Stimulated activated CD4-positive, alpha-beta T cell treated with anti-CD3 and anti-CD28 coated beads, Interleukin-15, amount 100 ng/mL, for 24 hours (primary cell): Measurements from ENCODE around the gene NPAS4.
"Not testable (repeated sequence)": the region's sequence is repeated elsewhere in the genome, so short reads cannot be mapped to it uniquely, and the experiment has no call there.

ENCODE experiments used
- DNase-seq: peaks from one replicate; pipeline ENCODE4 v3.0.0-alpha.2; 2020

NPAS4 gene

GRCh38 chr11:66418168-66418985, 2.5 kb upstream of the NPAS4 start:
- DNase-seq: peak; percentile 87

DNA sequence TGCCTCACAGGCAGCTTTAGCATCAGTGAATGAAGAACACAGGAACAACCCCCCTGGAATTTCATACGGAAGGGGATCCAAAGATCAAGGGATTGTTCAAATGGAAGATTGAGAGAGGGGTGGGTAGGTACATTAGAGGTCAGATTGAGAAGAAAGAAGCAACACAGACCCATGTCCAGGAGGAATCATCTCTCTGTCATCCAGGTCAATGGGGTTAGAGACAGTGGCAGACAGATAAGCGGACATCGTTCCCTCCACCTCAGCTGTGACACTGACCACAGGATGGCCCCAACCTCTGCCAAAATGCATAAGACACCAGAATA, 1.9 kb upstream of the NPAS4 start:
- DNase-seq: no peak

DNA sequence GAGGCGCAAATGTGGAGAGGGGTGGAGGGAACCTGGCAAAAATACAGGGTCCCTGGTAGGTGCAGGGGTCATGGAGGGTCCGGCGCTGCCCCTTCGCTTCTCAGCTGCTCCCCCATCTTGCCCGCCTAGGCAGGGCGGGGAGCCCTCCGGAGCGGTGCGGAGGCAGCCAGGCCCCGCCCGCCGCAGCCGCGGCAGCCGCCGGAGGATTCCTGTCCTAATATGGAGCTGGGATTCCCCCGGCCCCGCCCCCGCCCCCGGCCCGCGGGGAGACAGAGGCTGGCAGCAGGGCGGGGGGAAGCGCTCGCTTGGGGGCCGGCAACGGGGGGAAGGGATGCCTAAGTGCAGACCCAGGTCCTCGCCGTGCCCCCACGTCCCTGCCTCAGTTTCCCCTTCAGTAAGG, 1.0 kb upstream of the NPAS4 start:
- peak; percentile 22 for DNase-seq

DNA sequence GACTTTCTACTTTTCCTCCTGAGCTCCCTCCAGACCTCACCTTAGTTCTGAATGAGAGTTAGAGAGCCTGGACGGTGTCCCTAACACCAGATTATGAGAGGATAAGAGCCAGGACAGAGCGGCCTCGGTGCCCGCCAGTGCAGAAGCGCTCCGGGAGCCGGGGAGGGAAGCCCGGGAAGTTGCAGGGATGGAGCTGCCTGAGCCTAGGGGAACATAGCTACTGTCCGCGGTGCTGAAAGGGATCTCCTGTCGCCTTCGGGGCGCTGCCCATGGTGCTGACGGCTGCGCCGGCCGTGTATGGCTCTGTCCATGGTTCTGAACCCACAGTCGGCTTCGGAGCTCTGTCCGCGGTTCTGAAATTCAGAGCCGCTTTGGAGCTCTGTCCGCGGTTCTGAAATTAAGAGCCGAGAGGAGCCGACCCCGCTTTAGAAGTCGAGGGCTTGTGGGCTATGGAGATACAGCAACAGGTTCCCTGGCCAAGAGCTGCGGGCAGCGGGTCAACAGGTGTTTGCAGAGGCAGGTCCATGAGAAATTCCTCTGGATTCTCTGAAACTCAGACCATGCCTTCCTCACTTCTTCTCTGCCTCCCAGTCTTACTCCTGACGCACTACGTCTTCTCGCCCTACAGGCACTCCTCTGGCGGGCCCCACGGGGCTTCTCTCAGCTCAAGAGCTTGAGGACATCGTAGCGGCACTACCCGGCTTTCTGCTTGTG, 814 bp downstream of the NPAS4 start:
- peak; percentile 88 for DNase-seq

DNA sequence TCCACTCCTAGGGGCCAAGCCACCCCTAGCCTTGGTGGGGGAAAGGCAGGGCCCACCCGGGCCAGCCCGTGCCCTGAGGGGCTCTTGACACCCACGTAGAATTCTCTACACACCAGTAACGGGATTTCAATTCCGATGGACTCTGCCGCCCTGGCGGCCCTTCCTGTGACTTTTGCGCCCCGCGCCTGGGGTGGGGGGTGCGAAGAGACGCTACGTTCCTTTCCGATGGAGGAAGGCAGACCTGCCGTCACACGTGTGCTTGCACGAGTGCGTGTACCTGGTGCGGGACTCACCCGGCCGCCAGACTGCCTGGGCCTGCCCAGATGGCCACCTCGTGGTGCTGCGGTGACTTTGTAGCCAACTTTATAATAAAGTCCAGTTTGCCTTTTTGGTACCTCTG, 5.5 kb downstream of the NPAS4 start:
- DNase-seq: no peak

GRCh38 chr11:66428933-66429332, 8.1 kb downstream of the NPAS4 start:
- no peak for DNase-seq

- peak; percentile 87 for DNase-seq
Measured at GRCh38 chr11:66429983-66430602, 9.3 kb downstream of the NPAS4 start.

GRCh38 chr11:66431287-66431686, 10.5 kb downstream of the NPAS4 start:
- DNase-seq: not testable (repeated sequence)

DNA sequence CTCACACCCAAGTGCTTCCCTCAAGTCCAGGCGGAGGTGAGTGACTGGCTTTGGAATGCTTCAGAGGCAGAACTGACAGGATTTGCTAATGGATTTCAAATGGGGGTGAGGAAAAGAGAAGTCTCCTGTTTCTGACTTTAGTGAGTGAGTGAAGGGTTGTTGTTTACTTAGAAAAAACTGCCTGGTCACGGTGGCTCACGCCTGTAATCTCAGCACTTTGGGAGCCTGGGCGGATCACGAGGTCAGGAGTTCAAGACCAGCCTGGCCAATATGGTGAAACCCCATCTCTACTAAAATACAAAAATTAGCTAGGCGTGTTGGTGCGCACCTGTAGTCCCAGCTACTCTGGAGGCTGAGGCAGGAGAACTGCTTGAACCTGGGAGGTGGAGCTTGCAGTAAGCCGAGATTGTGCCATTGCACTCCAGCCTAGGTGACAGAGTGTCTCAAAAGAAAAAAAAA, 11.1 kb downstream of the NPAS4 start:
- not testable (repeated sequence) for DNase-seq

DNA sequence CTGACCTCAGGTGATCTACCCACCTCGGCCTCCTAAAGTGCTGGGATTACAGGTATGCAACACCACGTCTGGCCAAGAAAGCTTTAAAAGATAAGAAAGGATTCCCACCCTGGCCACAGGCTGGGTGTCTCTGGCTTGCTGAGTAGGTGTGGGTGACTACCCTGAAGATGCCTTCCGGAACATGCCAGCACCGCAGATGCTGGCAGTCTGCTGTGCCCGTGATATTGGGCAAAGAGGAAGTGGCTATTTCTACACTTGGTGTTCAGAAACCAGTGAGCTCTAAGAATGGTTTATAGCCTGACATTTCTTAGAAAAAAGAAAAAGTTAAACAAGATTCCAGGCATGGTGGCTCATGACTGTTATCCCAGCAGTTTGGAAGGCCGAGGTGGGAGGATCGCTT, 11.8 kb downstream of the NPAS4 start:
- DNase-seq: no peak

GRCh38 chr11:66437979-66438503, 17.2 kb downstream of the NPAS4 start:
- no peak for DNase-seq

DNA sequence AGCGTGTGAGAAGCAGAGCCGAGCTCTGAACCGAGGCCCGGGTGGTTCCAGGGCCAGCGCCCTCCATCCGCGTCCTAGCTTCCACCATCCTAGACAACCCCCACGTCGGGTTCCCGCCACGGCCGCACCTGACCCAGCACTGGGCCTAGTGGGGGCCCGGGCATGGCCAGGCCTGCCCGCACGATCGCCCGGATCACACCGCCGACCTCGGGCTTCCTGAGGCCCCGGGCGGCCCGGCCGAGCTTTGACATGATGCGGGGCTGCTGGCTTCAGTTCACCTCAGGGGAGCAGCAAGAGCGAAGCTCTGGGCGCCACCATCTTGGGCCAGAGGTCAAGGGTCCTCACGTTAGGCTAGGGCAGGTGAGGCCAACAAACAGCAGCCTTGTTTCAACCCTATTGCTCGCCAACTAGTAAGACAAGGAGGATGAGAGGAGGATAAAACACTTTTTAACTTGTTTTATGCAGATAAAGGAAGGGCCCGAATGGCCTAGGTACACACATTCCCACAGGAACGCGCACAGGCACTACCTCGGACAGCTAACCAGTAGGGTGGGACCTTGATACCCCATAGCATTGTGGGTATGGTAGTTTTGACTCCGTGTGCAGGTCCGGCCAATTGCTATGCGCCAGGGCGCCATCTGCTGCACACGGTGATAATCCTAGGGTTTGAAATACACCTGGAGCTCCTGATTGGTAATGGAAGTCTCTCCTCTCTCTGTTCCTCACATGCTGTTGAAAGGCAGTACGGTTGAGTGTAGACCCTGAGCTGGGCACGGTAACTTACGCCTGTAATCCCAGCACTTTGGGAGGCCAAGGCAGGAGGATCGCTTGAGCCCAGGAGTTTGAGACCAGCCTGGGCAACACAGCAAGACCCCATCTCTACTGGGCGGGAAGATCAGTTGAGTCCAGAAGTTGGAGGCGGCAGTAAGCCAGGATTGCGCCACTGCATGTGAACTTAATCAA, 17.9 kb downstream of the NPAS4 start, which contains the start of gene MRPL11:
Gene MRPL11, minus strand, starts transcription at position 345 of the 963 bp plus-strand sequence. Its CDS starts 94 bp downstream, at position 251.
- peak; percentile 94 for DNase-seq

DNA sequence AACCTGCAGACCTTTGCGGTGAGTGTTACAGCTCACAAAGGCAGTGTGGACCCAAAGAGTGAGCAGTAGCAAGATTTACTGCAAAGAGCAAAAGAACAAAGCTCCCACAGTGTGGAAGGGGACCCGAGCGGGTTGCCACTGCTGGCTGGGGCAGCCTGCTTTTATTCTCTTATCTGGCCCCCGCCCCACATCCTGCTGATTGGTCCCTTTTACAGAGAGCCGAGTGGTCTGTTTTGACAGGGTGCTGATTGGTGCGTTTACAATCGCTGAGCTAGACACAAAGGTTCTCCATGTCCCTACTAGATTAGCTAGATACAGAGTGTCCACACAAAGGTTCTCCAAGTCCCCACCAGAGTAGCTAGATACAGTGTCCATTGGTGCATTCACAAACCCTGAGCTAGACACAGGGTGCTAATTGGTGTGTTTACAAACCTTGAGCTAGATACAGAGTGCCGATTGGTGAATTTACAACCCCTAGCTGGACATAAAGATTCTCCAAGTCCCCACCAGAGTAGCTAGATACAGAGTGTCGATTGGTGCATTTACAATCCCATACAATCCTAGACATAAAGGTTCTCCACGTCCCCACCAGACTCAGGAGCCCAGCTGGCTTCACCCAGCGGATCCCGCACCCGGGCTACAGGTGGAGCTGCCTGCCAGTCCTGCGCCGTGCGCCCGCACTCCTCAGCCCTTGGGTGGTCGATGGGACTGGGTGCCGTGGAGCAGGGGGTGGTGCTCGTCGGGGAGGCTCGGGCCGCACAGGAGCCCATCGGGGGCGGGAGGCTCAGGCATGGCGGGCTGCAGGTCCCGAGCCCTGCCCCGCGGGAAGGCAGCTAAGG, 19.5 kb downstream of the NPAS4 start:
- DNase-seq: not testable (repeated sequence)

- DNase-seq: not testable (repeated sequence)
Measured at GRCh38 chr11:66440940-66441282, 20.1 kb downstream of the NPAS4 start.

GRCh38 chr11:66443602-66444001, 22.8 kb downstream of the NPAS4 start:
- no peak for DNase-seq

DNA sequence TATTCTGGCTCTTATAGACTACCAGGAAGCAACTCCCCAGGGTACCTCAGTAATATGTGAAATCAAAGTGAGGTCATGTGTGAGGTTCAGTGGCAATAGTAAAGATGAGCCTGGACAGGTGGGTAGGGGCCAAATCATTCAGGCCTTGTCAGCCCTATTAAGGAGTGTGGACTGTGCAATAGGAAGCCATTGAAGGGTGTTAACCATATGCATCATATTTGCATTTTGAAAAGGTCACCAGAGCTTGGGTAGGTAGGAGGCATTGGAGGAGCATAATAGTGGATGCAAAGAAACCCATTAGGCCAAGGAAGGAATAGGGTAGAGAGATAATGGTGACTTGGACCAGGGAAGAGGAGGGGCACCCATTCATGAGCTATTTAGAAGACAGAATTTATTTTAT, 26.2 kb downstream of the NPAS4 start:
- DNase-seq: no peak

GRCh38 chr11:66448523-66448922, 27.7 kb downstream of the NPAS4 start:
- DNase-seq: no peak

DNA sequence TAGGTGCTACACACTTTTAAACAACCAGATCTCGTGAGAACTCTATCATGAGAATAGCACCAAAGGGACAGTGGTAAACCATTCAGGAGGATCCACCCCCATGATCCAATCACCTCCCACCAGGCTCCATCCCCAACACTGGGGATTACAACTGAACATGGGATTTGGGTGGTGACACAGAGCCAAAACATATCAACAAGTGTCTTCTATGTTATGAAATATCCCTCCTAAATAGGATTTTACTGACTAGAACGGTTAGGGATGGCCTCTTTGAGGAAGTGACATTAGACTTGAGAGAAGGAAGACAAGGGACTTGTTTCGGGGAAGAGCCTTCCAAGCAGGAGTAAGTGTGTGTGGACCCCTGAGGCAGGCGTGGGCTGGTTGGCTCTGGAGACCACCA, 29.7 kb downstream of the NPAS4 start:
- no peak for DNase-seq

DNA sequence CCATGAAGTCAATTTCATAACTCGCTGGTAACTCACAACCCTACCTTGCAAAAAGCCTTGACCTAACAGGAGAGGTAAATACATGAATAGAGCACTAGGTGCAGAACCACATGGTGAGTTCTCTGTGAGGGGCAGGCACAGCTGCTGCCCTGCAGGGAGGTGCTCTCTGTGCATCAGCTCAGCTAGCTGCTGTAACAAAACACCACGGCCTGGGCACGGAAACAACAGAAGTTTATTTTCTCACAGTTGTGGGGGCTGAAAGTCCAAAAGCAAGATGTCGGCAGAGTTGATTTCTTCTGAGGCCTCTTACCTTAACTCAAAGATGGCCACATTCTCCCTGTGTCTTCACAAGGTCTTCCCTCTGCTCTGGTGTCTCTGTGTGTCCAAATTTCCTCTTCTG, 30.8 kb downstream of the NPAS4 start:
- DNase-seq: no peak

- no peak for DNase-seq
Measured at GRCh38 chr11:66454247-66454646, 33.4 kb downstream of the NPAS4 start.

- no peak for DNase-seq
Measured at GRCh38 chr11:66454828-66455227, 34.0 kb downstream of the NPAS4 start.
